H9 (cell line): Measurements from ENCODE around the gene COCH. TPM values are rescaled to one million over a fixed set of nuclear protein-coding genes. Genes with fewer than 3 reads are reported as not detected.

Experiments
- DNase-seq: peaks from one replicate; pipeline ENCODE4 v3.0.0-alpha.2; 2017
- H2AFZ ChIP-seq: one replicate; pipeline ENCODE4 v1.6.1; 2013; ENCODE audit warnings: mild to moderate bottlenecking, low read length, control low read depth, moderate library complexity
- H2AK5ac ChIP-seq: 2 replicates; pipeline ENCODE4 v1.6.1; 2013; ENCODE audit warnings: low read length, control low read depth, mixed read lengths; ENCODE audit not compliant: insufficient read length
- H2BK120ac ChIP-seq: one replicate; pipeline ENCODE4 v1.6.1; 2013; ENCODE audit warnings: low read depth, mild to moderate bottlenecking, low read length, control low read depth, inconsistent platforms; ENCODE audit not compliant: poor library complexity, severe bottlenecking
- H2BK12ac ChIP-seq: 2 replicates; pipeline ENCODE4 v1.6.1; 2013; ENCODE audit warnings: low read length, control low read depth, mixed read lengths, low read depth; ENCODE audit not compliant: insufficient read length
- H2BK15ac ChIP-seq: 2 replicates; pipeline ENCODE4 v1.6.1; 2013; ENCODE audit warnings: low read depth, low read length, control low read depth
- H2BK20ac ChIP-seq: one replicate; pipeline ENCODE4 v1.6.1; 2013; ENCODE audit warnings: low read depth, mild to moderate bottlenecking, low read length, control low read depth, inconsistent platforms; ENCODE audit not compliant: poor library complexity, severe bottlenecking
- H2BK5ac ChIP-seq: 2 replicates; pipeline ENCODE4 v1.6.1; 2013; ENCODE audit warnings: low read length, control low read depth, mixed read lengths; ENCODE audit not compliant: insufficient read length
- H3K14ac ChIP-seq: 2 replicates; pipeline ENCODE4 v1.6.1; 2013; ENCODE audit warnings: low read length, control low read depth; ENCODE audit not compliant: insufficient read depth
- H3K18ac ChIP-seq: 2 replicates; pipeline ENCODE4 v1.6.1; 2013; ENCODE audit warnings: low read depth, mild to moderate bottlenecking, mixed read lengths, low read length, control low read depth; ENCODE audit not compliant: insufficient read length
- H3K23ac ChIP-seq: 2 replicates; pipeline ENCODE4 v1.6.1; 2013; ENCODE audit warnings: low read length, control low read depth, mixed read lengths, low read depth; ENCODE audit not compliant: insufficient read length
- H3K23me2 ChIP-seq: 2 replicates; pipeline ENCODE4 v1.6.1; 2013; ENCODE audit warnings: low read depth, mild to moderate bottlenecking, mixed read lengths, low read length, control low read depth; ENCODE audit not compliant: insufficient read length, poor library complexity, severe bottlenecking
- H3K27ac ChIP-seq: 2 replicates; pipeline ENCODE4 v1.5.1; 2013; ENCODE audit warnings: low read length, control low read depth, mixed read lengths, low read depth; ENCODE audit not compliant: insufficient read length
- H3K27me3 ChIP-seq: 2 replicates; pipeline ENCODE4 v1.6.1; 2013; ENCODE audit warnings: low read length, control low read depth, inconsistent platforms; ENCODE audit not compliant: insufficient read depth
- H3K4ac ChIP-seq: 2 replicates; pipeline ENCODE4 v1.6.1; 2013; ENCODE audit warnings: low read depth, mild to moderate bottlenecking, control low read depth, inconsistent platforms, low read length, moderate library complexity
- H3K4me1 ChIP-seq: 2 replicates; pipeline ENCODE4 v1.6.1; 2013; ENCODE audit warnings: low read length, control low read depth, inconsistent platforms; ENCODE audit not compliant: insufficient read depth
- H3K4me2 ChIP-seq: 2 replicates; pipeline ENCODE4 v1.6.1; 2013; ENCODE audit warnings: low read length, control low read depth, mixed read lengths; ENCODE audit not compliant: insufficient read length, insufficient read depth
- H3K56ac ChIP-seq: 2 replicates; pipeline ENCODE4 v1.6.1; 2013; ENCODE audit warnings: low read depth, mild to moderate bottlenecking, mixed read lengths, low read length, control low read depth; ENCODE audit not compliant: insufficient read length
- H3K79me1 ChIP-seq: 2 replicates; pipeline ENCODE4 v1.6.1; 2013; ENCODE audit warnings: low read depth, mild to moderate bottlenecking, moderate library complexity, low read length, control low read depth, inconsistent platforms; ENCODE audit not compliant: insufficient read depth, poor library complexity, severe bottlenecking
- H3K79me2 ChIP-seq: 2 replicates; pipeline ENCODE4 v1.6.1; 2013; ENCODE audit warnings: low read length, control low read depth, inconsistent platforms; ENCODE audit not compliant: insufficient read depth
- H3K9ac ChIP-seq: 2 replicates; pipeline ENCODE4 v1.6.1; 2013; ENCODE audit warnings: low read length, control low read depth, mixed read lengths; ENCODE audit not compliant: insufficient read length; ENCODE audit errors: extremely low read depth
- H3K9me3 ChIP-seq: one replicate; pipeline ENCODE4 v1.6.1; 2013; ENCODE audit warnings: low read depth, low read length, inconsistent platforms; ENCODE audit not compliant: control insufficient read depth
- H3T11ph ChIP-seq: one replicate; pipeline ENCODE4 v1.6.1; 2013; ENCODE audit warnings: mild to moderate bottlenecking, low read length, control low read depth, inconsistent platforms
- H4K20me1 ChIP-seq: one replicate; pipeline ENCODE4 v1.6.1; 2013; ENCODE audit not compliant: control insufficient read depth, insufficient read length, insufficient read depth
- H4K5ac ChIP-seq: 2 replicates; pipeline ENCODE4 v1.6.1; 2013; ENCODE audit warnings: low read depth, mild to moderate bottlenecking, mixed read lengths, low read length, control low read depth; ENCODE audit not compliant: insufficient read length
- H4K8ac ChIP-seq: replicated peaks from 2 replicates; pipeline ENCODE4 v1.6.1; 2013; ENCODE audit warnings: low read length, control low read depth, mixed read lengths, low read depth; ENCODE audit not compliant: insufficient read length
- H4K91ac ChIP-seq: 2 replicates; pipeline ENCODE4 v1.6.1; 2013; ENCODE audit warnings: low read depth, mild to moderate bottlenecking, moderate library complexity, mixed read lengths, low read length, control low read depth; ENCODE audit not compliant: insufficient read length
- H3K27ac Mint-ChIP-seq, 3 experiments: 2 replicates in 2 of 3; 3 replicates in 1 of 3; pipeline ENCODE4 v1.8.0; 2020 to 2021; ENCODE audit warnings: mixed read lengths in 3 of 3, mild to moderate bottlenecking in 1 of 3, moderate library complexity in 1 of 3
- H3K27me3 Mint-ChIP-seq: 2 replicates; pipeline ENCODE4 v1.8.0; 2021; ENCODE audit warnings: low read depth, mild to moderate bottlenecking, moderate library complexity, mixed read lengths
- H3K36me3 Mint-ChIP-seq, 3 experiments: 2 replicates in 2 of 3; 3 replicates in 1 of 3; pipeline ENCODE4 v1.8.0; 2020 to 2021; ENCODE audit warnings: low read depth in 3 of 3, mixed read lengths in 3 of 3; ENCODE audit not compliant: insufficient read depth in 1 of 3
- H3K4me1 Mint-ChIP-seq, 2 experiments: 2 replicates each; pipeline ENCODE4 v1.8.0; 2020; ENCODE audit warnings: mixed read lengths in 2 of 2
- H3K4me3 Mint-ChIP-seq, 2 experiments: 2 replicates in 1 of 2; 3 replicates in 1 of 2; pipeline ENCODE4 v1.8.0; 2020 to 2021; ENCODE audit warnings: mild to moderate bottlenecking in 2 of 2, mixed read lengths in 2 of 2, moderate library complexity in 1 of 2
- H3K9me3 Mint-ChIP-seq, 2 experiments: 2 replicates in 1 of 2; 3 replicates in 1 of 2; pipeline ENCODE4 v1.8.0; 2020; ENCODE audit warnings: mild to moderate bottlenecking in 2 of 2, mixed read lengths in 2 of 2, moderate library complexity in 1 of 2
- CTCF ChIP-seq: fragments of 200-600 bp; sonication (generic); conservative IDR thresholded peaks from 3 replicates; pipeline ENCODE4 v1.8.0; 2021; ENCODE audit warnings: antibody characterized with exemption, mild to moderate bottlenecking
- WGBS: extraction: QIAGEN DNeasy Blood & Tissue Kit; methylation state at CpG from one replicate; pipeline ENCODE4 v1.1.7; 2013; ENCODE audit warnings: missing lambda C conversion rate, low lambda C conversion rate, mixed read lengths; ENCODE audit not compliant: insufficient read length; ENCODE audit errors: extremely low coverage; 5-methylcytosine and 5-hydroxymethylcytosine counted together
- total RNA-seq: library from RNA; stranded (reverse); gene quantifications from 2 replicates; pipeline ENCODE4 v1.2.1, GENCODE V29; 2021

COCH gene
- total RNA-seq, 1 experiment from 2014 or later, result 25.8 TPM

- H3K4ac ChIP-seq, result no peak overlapping the region
- no peak overlapping the region for H3K14ac ChIP-seq
- H2AK5ac ChIP-seq, result no peak overlapping the region
- H2AFZ ChIP-seq, result no peak overlapping the region
- no peaks in the 10 kb centered on the region for H3K4me1 ChIP-seq
- no peak overlapping the region for H2BK15ac ChIP-seq
- H3T11ph ChIP-seq, result no peak overlapping the region
- H2BK12ac ChIP-seq, result no peak overlapping the region
- H3K23me2 ChIP-seq, result no peaks in the 10 kb centered on the region
- Mint-ChIP-seq H3K4me1 (no peaks in the 10 kb centered on the region), H3K9me3 (no peaks in the 10 kb centered on the region), H3K36me3 (no peaks in the 10 kb centered on the region), H3K27me3 (no peaks in the 10 kb centered on the region; the same call in 1 of the 2 replicates), H3K27ac (no peak overlapping the region), H3K4me3 (no peak overlapping the region)
- H3K79me1 ChIP-seq, result no peaks in the 10 kb centered on the region
- no peak overlapping the region for H3K4me2 ChIP-seq
- no peak overlapping the region for H2BK5ac ChIP-seq
- H2BK20ac ChIP-seq, result no peak overlapping the region
- no peak overlapping the region for H3K56ac ChIP-seq
- no peaks in the 10 kb centered on the region for H3K9me3 ChIP-seq
- no peak overlapping the region for H3K23ac ChIP-seq
- no peak overlapping the region for H4K8ac ChIP-seq
- H2BK120ac ChIP-seq, result no peak overlapping the region
- no peak for DNase-seq
- WGBS, result no CpG with 5 or more reads among the region's 4 CpGs
- TF ChIP-seq CTCF, result no peak
- no peaks in the 10 kb centered on the region for H4K20me1 ChIP-seq
- H3K9ac ChIP-seq, result no peak overlapping the region
- no peak overlapping the region for H3K18ac ChIP-seq
- no peak overlapping the region for H4K5ac ChIP-seq
- H3K27ac ChIP-seq, result no peak overlapping the region
- no peak overlapping the region for H4K91ac ChIP-seq
- H3K27me3 ChIP-seq, result no peaks in the 10 kb centered on the region
- H3K79me2 ChIP-seq, result no peaks in the 10 kb centered on the region
Measured at GRCh38 chr14:30848449-30849240, 25.7 kb upstream of the COCH start.
